HCT116 (cell line): ENCODE results near the gene SMIM24.
"Not testable (repeated sequence)": the region's sequence is repeated elsewhere in the genome, so short reads cannot be mapped to it uniquely, and the experiment has no call there.

Experiments used
- CEBPB ChIP-seq: IDR thresholded peaks from 2 replicates; pipeline ENCODE4 v1.6.1; 2012; ENCODE audit warnings: low read depth
- ELF1 ChIP-seq: IDR thresholded peaks from 2 replicates; pipeline ENCODE4 v1.6.1; 2012; ENCODE audit warnings: low read depth, borderline replicate concordance
- POLR2AphosphoS5 ChIP-seq: IDR thresholded peaks from 2 replicates; pipeline ENCODE4 v1.6.1; 2011; ENCODE audit warnings: mild to moderate bottlenecking, low read depth, low read length, moderate library complexity
- TF ChIP-seq, protein P1 (sequence below), 3 experiments: fragments of 200-600 bp in 1 of 3; sonication (generic) in 1 of 3; IDR thresholded peaks in 2 of 3; conservative IDR thresholded peaks in 1 of 3; 2 replicates each; pipeline ENCODE4 v1.5.1; 2012 to 2017; ENCODE audit warnings: low read depth in 2 of 3, low read length in 2 of 3, antibody characterized with exemption in 1 of 3, borderline replicate concordance in 1 of 3, control low read depth in 1 of 3, mild to moderate bottlenecking in 1 of 3, mixed read lengths in 1 of 3, mixed run types in 1 of 3, moderate library complexity in 1 of 3; ENCODE audit not compliant: insufficient read depth in 1 of 3

DNA sequence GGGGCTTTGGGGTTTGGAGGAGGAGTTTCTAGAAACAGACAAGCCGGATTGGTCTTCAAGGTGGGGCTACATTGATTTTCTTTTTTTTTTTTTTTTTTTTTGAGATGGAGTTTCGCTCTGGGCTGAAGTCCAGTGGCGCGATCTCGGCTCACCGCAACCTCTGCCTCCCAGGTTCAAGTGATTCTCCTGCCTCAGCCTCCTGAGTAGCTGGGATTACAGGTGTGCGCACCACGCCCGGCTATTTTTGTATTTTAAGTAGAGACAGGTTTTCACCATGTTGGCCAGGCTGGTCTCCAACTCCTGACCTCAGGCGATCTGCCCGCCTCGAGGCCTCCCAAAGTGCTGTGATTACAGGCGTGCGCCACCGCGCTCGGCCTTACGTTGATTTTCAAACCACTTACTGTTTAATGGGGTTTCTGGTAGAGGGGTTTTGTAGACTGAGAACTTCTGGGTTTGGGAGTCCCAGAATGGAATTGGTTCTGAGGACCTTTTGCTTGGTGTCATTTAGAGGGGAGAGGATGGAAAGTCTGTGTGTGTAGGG is 27.9 kb upstream of the SMIM24 start:
- TF ChIP-seq, protein P1, sequence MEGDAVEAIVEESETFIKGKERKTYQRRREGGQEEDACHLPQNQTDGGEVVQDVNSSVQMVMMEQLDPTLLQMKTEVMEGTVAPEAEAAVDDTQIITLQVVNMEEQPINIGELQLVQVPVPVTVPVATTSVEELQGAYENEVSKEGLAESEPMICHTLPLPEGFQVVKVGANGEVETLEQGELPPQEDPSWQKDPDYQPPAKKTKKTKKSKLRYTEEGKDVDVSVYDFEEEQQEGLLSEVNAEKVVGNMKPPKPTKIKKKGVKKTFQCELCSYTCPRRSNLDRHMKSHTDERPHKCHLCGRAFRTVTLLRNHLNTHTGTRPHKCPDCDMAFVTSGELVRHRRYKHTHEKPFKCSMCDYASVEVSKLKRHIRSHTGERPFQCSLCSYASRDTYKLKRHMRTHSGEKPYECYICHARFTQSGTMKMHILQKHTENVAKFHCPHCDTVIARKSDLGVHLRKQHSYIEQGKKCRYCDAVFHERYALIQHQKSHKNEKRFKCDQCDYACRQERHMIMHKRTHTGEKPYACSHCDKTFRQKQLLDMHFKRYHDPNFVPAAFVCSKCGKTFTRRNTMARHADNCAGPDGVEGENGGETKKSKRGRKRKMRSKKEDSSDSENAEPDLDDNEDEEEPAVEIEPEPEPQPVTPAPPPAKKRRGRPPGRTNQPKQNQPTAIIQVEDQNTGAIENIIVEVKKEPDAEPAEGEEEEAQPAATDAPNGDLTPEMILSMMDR (IDR thresholded peaks at IDR 0.05 in 2 of 3, conservative IDR thresholded peaks at IDR 0.05 in 1 of 3; ENCODE audit: borderline replicate concordance in 1 of 3, insufficient read depth in 1 of 3, low read depth in 2 of 3, low read length in 2 of 3), result not testable (repeated sequence)
- not testable (repeated sequence) for TF ChIP-seq ELF1, POLR2AphosphoS5, CEBPB
